ENCODE data around the gene PIK3CD.
"Not testable (repeated sequence)": the region's sequence is repeated elsewhere in the genome, so short reads cannot be mapped to it uniquely, and the experiment has no call there.

PIK3CD gene

GRCh38 chr1:9737057-9737456 is 85.5 kb downstream of the PIK3CD start:
- Histone ChIP-seq H3K9me3 (ENCODE audit: severe bottlenecking) (no peaks in the 10 kb centered on the region), H3K27ac (no peak overlapping the region), H3K36me3 (peaks cover 99% of the 10 kb centered on the region), H3K27me3 (ENCODE audit: insufficient read depth, low read depth, severe bottlenecking) (no peaks in the 10 kb centered on the region), H3K4me3 (ENCODE audit: low read depth, low read length) (no peak overlapping the region)
- no peak for TF ChIP-seq CTCF (IDR thresholded peaks at IDR 0.05; ENCODE audit: low read depth, low read length)
- DNase-seq = no peak

GRCh38 chr1:9737671-9738070 is 86.1 kb downstream of the PIK3CD start:
- DNase-seq = no peak
- Histone ChIP-seq H3K4me3 (ENCODE audit: low read depth, low read length) (no peak overlapping the region), H3K27ac (no peak overlapping the region), H3K36me3 (peaks cover 99% of the 10 kb centered on the region), H3K27me3 (ENCODE audit: insufficient read depth, low read depth, severe bottlenecking) (no peaks in the 10 kb centered on the region), H3K9me3 (ENCODE audit: severe bottlenecking) (no peaks in the 10 kb centered on the region)
- no peak for TF ChIP-seq CTCF (IDR thresholded peaks at IDR 0.05; ENCODE audit: low read depth, low read length)

- no peaks in the 10 kb centered on the region for H3K27me3 ChIP-seq (ENCODE audit: insufficient read depth, low read depth, severe bottlenecking)
- no peak for TF ChIP-seq CTCF (IDR thresholded peaks at IDR 0.05; ENCODE audit: low read depth, low read length)
- H3K4me3 ChIP-seq (ENCODE audit: low read depth, low read length) = no peak overlapping the region
- no peak for DNase-seq
- no peaks in the 10 kb centered on the region for H3K9me3 ChIP-seq (ENCODE audit: severe bottlenecking)
- H3K27ac ChIP-seq = no peak overlapping the region
- H3K36me3 ChIP-seq = peaks cover 91% of the 10 kb centered on the region
These were observed 92.7 kb downstream of the PIK3CD start for GRCh38 chr1:9744106-9744799.

- peaks cover 92% of the 10 kb centered on the region for H3K36me3 ChIP-seq
- no peak overlapping the region for H3K27ac ChIP-seq
- H3K4me3 ChIP-seq (ENCODE audit: low read depth, low read length) = no peak overlapping the region
- H3K9me3 ChIP-seq (ENCODE audit: severe bottlenecking) = no peaks in the 10 kb centered on the region
- no peak for DNase-seq
- no peak for TF ChIP-seq CTCF (IDR thresholded peaks at IDR 0.05; ENCODE audit: low read depth, low read length)
- H3K27me3 ChIP-seq (ENCODE audit: insufficient read depth, low read depth, severe bottlenecking) = no peaks in the 10 kb centered on the region
These were observed 94.7 kb downstream of the PIK3CD start for GRCh38 chr1:9746211-9746610.

- TF ChIP-seq CTCF (IDR thresholded peaks at IDR 0.05; ENCODE audit: low read depth, low read length) = no peak
- H3K36me3 ChIP-seq = peaks cover 92% of the 10 kb centered on the region
- no peak overlapping the region for H3K4me3 ChIP-seq (ENCODE audit: low read depth, low read length)
- no peaks in the 10 kb centered on the region for H3K27me3 ChIP-seq (ENCODE audit: insufficient read depth, low read depth, severe bottlenecking)
- no peak for DNase-seq
- H3K27ac ChIP-seq = no peak overlapping the region
- no peaks in the 10 kb centered on the region for H3K9me3 ChIP-seq (ENCODE audit: severe bottlenecking)
These were observed 95.1 kb downstream of the PIK3CD start for GRCh38 chr1:9746651-9747050.

- H3K9me3 ChIP-seq (ENCODE audit: severe bottlenecking); H3K27me3 ChIP-seq (ENCODE audit: insufficient read depth, low read depth, severe bottlenecking); H3K27ac ChIP-seq; DNase-seq; H3K4me3 ChIP-seq (ENCODE audit: low read depth, low read length): not testable (repeated sequence)
- H3K36me3 ChIP-seq = peaks cover 90% of the 10 kb centered on the region
These were observed 96.9 kb downstream of the PIK3CD start for GRCh38 chr1:9748391-9748790.

All from WERI-Rb-1 (cell line).